ENCODE results near the gene KAT8.

KAT8 gene

DNA sequence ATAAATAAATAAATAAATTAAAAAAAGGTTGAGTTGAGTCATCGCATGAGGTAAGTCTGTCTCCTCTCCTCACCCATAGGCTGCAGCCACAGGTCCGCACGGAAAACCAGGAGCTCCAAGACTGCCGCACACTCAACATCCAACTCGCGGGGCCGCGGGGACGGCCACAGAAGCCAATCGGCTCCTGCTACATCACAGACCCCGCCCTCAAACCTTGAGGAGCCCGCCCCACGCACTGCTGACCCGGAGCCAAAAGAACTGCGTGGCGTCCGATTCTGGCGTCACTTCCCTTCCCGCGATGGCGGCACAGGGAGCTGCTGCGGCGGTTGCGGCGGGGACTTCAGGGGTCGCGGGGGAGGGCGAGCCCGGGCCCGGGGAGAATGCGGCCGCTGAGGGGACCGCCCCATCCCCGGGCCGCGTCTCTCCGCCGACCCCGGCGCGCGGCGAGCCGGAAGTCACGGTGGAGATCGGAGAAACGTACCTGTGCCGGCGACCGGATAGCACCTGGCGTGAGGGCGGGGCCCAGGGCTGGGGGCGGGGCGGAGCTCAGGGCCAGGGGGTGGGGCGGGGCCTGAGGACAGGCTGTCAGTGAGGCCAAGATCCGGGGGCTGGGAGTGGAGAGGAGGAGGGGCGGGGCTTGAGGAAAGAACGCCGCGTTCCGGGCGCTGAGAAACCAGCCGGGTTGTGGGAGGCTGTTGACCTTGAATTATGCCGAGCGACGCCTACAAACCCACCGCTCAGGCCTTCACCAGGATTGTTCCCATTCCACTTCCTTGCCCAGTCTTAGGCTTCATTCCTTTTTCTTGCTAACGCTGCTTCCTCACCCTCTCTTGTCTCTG, at the start of gene KAT8:
Gene KAT8, plus strand, starts transcription at position 281 of the 839 bp plus-strand sequence. Its CDS starts 18 bp downstream, at position 299.
- Mint-ChIP-seq H3K36me3 (ENCODE audit: low read depth) (peaks cover 31% of the 10 kb centered on the region), H3K4me3 (peak within 1 kb of the TSS; percentile 87 to 92 (median 88)), H3K4me1 (peaks cover 9% of the 10 kb centered on the region), H3K9me3 (no peaks in the 10 kb centered on the region), H3K27me3 (ENCODE audit: low read depth) (no peaks in the 10 kb centered on the region), H3K27ac (peak within 1 kb of the TSS; percentile 89 to 97 (median 97))
- TF ChIP-seq, protein P1, sequence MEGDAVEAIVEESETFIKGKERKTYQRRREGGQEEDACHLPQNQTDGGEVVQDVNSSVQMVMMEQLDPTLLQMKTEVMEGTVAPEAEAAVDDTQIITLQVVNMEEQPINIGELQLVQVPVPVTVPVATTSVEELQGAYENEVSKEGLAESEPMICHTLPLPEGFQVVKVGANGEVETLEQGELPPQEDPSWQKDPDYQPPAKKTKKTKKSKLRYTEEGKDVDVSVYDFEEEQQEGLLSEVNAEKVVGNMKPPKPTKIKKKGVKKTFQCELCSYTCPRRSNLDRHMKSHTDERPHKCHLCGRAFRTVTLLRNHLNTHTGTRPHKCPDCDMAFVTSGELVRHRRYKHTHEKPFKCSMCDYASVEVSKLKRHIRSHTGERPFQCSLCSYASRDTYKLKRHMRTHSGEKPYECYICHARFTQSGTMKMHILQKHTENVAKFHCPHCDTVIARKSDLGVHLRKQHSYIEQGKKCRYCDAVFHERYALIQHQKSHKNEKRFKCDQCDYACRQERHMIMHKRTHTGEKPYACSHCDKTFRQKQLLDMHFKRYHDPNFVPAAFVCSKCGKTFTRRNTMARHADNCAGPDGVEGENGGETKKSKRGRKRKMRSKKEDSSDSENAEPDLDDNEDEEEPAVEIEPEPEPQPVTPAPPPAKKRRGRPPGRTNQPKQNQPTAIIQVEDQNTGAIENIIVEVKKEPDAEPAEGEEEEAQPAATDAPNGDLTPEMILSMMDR (IDR thresholded peaks at IDR 0.05; ENCODE audit: unreplicated experiment in 3 of 3): no peak

DNA sequence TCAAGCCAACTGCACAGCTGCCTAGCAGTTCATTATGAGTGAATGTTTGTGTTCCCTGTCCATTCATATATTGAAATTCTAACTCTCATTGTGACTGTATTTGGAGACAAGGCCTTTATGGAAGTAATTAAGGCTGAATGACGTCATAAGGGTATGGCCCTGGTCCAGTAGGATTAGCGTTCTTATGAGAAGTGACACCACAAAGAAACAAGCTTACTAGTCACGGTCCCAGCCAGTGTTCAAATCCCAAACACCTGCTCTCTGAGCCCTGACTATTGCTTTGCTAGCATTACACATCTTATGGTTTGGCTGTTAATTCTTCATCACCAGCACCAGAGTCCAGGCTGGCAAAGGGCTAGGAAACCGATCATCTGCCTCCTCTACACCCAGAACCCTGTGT, 45.6 kb upstream of the KAT8 start:
- TF ChIP-seq, protein P1 (IDR thresholded peaks at IDR 0.05; ENCODE audit: unreplicated experiment in 3 of 3): no peak
- Mint-ChIP-seq H3K9me3 (no peaks in the 10 kb centered on the region), H3K27ac (peak overlapping the region; percentile 81 to 97 (median 92)), H3K27me3 (ENCODE audit: low read depth) (no peaks in the 10 kb centered on the region), H3K4me1 (peaks cover 30% of the 10 kb centered on the region), H3K4me3 (peak overlapping the region; percentile 98 to 100 (median 99)), H3K36me3 (ENCODE audit: low read depth) (peaks cover 7% of the 10 kb centered on the region)

DNA sequence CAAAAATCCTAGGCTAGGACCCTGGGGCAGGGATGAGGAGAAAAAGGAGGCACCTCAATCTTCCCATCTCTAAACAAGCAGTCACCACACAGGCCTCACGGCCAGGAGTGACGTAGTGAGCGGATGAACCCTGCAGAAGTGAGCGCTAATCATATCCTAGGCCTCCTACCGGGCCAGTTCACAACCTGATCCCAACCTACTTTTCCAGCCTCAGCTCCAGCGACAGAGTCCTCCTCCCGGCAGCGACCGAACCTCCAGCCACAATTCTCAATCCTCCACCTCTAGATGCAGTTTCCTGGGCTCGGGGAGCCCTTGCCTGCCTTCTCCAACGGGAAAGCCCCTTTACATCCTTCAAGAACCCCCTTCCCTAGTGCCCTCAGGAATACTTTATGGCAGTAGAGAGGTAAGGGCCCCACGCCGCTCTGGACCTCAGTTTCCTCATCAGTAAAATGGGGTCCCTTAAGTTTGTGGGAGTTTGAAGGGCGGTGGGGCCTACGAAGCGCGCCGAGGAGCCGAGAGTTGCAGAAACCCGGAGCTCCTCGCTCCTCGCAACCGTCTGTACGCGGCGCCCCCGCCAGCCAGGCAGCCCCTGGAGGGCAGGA, 44.8 kb upstream of the KAT8 start:
- no peaks in the 10 kb centered on the region for H3K27me3 Mint-ChIP-seq (ENCODE audit: low read depth)
- peak overlapping the region; percentile 81 to 97 (median 92) for H3K27ac Mint-ChIP-seq
- H3K4me3 Mint-ChIP-seq: peak overlapping the region; percentile 98 to 100 (median 99)
- TF ChIP-seq, protein P1 (IDR thresholded peaks at IDR 0.05; ENCODE audit: unreplicated experiment in 3 of 3): no peak
- H3K4me1 Mint-ChIP-seq: peaks cover 30% of the 10 kb centered on the region
- peaks cover 11% of the 10 kb centered on the region for H3K36me3 Mint-ChIP-seq (ENCODE audit: low read depth)
- no peaks in the 10 kb centered on the region for H3K9me3 Mint-ChIP-seq

DNA sequence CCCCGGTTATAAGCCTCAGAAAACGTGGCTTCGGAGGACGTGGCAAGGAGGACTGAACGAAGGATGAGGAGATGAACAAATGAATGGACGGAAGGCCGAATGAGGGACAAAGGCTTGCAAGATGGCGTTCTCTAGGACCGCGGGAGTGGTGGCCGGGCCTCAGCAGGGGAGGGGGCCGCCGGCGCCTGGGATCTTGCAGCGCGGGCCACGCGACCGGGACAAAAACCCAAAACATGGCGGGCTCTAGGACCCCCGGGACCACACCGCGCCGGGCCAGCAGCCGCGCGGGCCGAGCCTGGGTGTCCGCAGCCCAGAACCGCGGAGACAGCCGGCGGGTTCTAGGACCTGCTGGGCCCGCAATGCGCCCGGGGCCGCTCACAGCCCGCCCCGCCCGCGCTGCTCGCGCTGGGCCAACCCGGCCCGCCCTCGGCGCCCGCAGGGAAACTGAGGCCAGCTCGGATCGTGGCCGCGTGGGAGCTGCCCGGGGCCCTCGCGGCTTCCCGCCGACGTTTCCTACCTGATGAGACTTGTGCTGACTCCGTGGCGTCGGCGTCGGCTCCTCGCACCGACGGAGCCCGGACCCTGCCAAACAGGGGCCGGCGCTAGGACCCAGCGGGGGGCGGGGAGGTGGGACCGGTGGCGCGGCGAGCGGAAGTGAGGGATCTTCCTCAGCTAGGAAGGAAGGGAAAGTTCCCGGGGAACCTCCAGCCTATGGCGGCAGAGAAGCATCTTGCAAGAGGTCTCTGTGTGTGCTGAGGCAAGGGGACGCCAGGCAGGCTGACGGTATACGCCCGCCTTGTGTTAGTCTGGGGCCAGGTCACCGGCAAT, 44.1 kb upstream of the KAT8 start:
- peaks cover 18% of the 10 kb centered on the region for H3K36me3 Mint-ChIP-seq (ENCODE audit: low read depth)
- peaks cover 30% of the 10 kb centered on the region for H3K4me1 Mint-ChIP-seq
- no peaks in the 10 kb centered on the region for H3K27me3 Mint-ChIP-seq (ENCODE audit: low read depth)
- TF ChIP-seq, protein P1 (IDR thresholded peaks at IDR 0.05; ENCODE audit: unreplicated experiment in 3 of 3): no peak
- peak overlapping the region; percentile 98 to 100 (median 99) for H3K4me3 Mint-ChIP-seq
- H3K27ac Mint-ChIP-seq: peak overlapping the region; percentile 81 to 97 (median 92)
- no peaks in the 10 kb centered on the region for H3K9me3 Mint-ChIP-seq

DNA sequence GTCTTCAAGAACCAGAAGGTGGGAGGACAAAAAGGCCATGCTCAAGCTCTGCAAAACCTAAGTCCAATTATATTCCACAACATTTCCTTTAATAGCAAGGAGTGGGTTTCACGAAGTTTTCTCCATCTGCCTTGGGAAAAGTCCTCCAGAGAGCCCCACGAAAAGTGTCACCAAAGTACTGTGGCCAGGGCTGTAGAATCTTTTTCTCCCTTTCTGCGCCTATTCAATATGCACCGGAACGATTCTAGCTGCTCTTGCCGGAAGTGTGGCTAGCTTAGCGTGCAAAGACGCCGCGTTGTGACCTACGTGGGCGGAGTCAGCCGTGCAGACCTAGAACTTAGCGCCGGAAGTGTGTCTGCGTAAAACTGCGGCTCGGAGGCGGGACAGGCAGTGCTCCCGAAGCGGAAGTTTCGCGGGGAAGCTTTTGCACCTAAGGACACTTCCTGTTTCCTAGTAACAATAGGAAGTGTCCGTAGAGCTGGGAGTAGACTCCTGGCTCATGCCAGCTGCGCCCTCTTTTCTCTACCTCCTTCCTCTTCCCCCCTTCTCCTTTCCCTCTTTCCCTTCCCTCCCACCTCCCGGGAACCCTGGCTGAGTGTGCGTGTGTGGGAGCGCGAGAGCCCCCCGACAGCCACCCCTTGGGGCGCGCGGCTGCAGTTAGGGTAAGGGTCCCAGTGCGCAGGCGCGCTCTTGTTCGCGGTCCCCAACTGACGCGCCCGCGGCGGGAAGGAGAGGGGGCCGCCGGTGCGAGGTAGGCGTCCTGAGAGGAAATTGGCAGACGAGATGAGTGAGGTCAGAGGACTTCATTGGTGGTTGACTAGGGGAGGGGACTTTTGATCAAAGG, 43.3 kb upstream of the KAT8 start, which contains the start of the genes ZNF646 and ZNF668:
Gene ZNF646, plus strand, starts transcription at position 453 of the 844 bp plus-strand sequence. CDS start 1,903 bp downstream, outside the sequence.
Gene ZNF668, minus strand, starts transcription at position 271 of the 844 bp plus-strand sequence. CDS start 9,781 bp downstream, outside the sequence.
- peaks cover 27% of the 10 kb centered on the region for H3K4me1 Mint-ChIP-seq
- TF ChIP-seq, protein P1 (IDR thresholded peaks at IDR 0.05; ENCODE audit: unreplicated experiment in 3 of 3): no peak
- no peaks in the 10 kb centered on the region for H3K9me3 Mint-ChIP-seq
- peaks cover 26% of the 10 kb centered on the region for H3K36me3 Mint-ChIP-seq (ENCODE audit: low read depth)
- no peaks in the 10 kb centered on the region for H3K27me3 Mint-ChIP-seq (ENCODE audit: low read depth)
- H3K27ac Mint-ChIP-seq: peak within 1 kb of the TSS; percentile 81 to 97 (median 92)
- peak within 1 kb of the TSS; percentile 98 to 100 (median 99) for H3K4me3 Mint-ChIP-seq

Data from nephron (organoid).